ENCODE measurements around the gene TIAM2.
A peak's percentile ranks its signal among the peaks of the same experiment; 100 is the strongest.

Gene TIAM2

GRCh38 chr6:155141512-155141911 lies 146.4 kb downstream of the TIAM2 start:
- DNase-seq, result no peak

GRCh38 chr6:155142168-155143028 lies 147.3 kb downstream of the TIAM2 start:
- no peak for DNase-seq

GRCh38 chr6:155143029-155143577 lies 148.0 kb downstream of the TIAM2 start:
- DNase-seq, result no peak

- DNase-seq, result no peak
These were observed 148.5 kb downstream of the TIAM2 start for GRCh38 chr6:155143578-155144106.

GRCh38 chr6:155146205-155146604 lies 151.1 kb downstream of the TIAM2 start:
- no peak for DNase-seq

GRCh38 chr6:155147958-155148663 lies 153.0 kb downstream of the TIAM2 start:
- DNase-seq, result no peak

- DNase-seq, result no peak
These were observed 156.0 kb downstream of the TIAM2 start for GRCh38 chr6:155150967-155151671.

GRCh38 chr6:155152211-155153076 lies 157.3 kb downstream of the TIAM2 start:
- no peak for DNase-seq

GRCh38 chr6:155154158-155154830 lies 159.2 kb downstream of the TIAM2 start:
- no peak for DNase-seq

GRCh38 chr6:155155787-155156447 lies 160.8 kb downstream of the TIAM2 start:
- DNase-seq, result no peak

- no peak for DNase-seq
These were observed 162.0 kb downstream of the TIAM2 start for GRCh38 chr6:155157101-155157500.

GRCh38 chr6:155158030-155158843 lies 163.1 kb downstream of the TIAM2 start:
- no peak for DNase-seq

GRCh38 chr6:155162682-155163081 lies 167.6 kb downstream of the TIAM2 start:
- no peak for DNase-seq

GRCh38 chr6:155163601-155164000 lies 168.5 kb downstream of the TIAM2 start:
- DNase-seq, result no peak

GRCh38 chr6:155165029-155165710 lies 170.1 kb downstream of the TIAM2 start:
- no peak for DNase-seq

- DNase-seq, result no peak
These were observed 175.4 kb downstream of the TIAM2 start for GRCh38 chr6:155170519-155170918.

- DNase-seq, result peak; percentile 74
These were observed 176.1 kb downstream of the TIAM2 start for GRCh38 chr6:155171109-155171746.

- DNase-seq, result no peak
These were observed 176.8 kb downstream of the TIAM2 start for GRCh38 chr6:155171747-155172449.
